SW480 (cell line): Measurements from ENCODE around the gene PLCB4.

Experiments used
- DNase-seq: peaks from one replicate; pipeline ENCODE4 v3.0.0-alpha.2; 2016; ENCODE audit warnings: low spot score

Gene PLCB4

GRCh38 chr20:9103955-9104354, 35.1 kb downstream of the PLCB4 start:
- DNase-seq, result no peak

GRCh38 chr20:9108260-9108659, 39.4 kb downstream of the PLCB4 start:
- no peak for DNase-seq

- no peak for DNase-seq
Observed at GRCh38 chr20:9109566-9109965, 40.7 kb downstream of the PLCB4 start.

GRCh38 chr20:9110365-9110764, 41.5 kb downstream of the PLCB4 start:
- DNase-seq, result no peak

- DNase-seq, result no peak
Observed at GRCh38 chr20:9110916-9111432, 42.1 kb downstream of the PLCB4 start.

GRCh38 chr20:9112541-9113515, 43.9 kb downstream of the PLCB4 start:
- DNase-seq, result no peak

GRCh38 chr20:9114709-9115108, 45.8 kb downstream of the PLCB4 start:
- no peak for DNase-seq

- no peak for DNase-seq
Observed at GRCh38 chr20:9117548-9117947, 48.7 kb downstream of the PLCB4 start.

- no peak for DNase-seq
Observed at GRCh38 chr20:9119776-9120175, 50.9 kb downstream of the PLCB4 start.

GRCh38 chr20:9121211-9121610, 52.3 kb downstream of the PLCB4 start:
- no peak for DNase-seq

- DNase-seq, result no peak
Observed at GRCh38 chr20:9122571-9122970, 53.7 kb downstream of the PLCB4 start.

- no peak for DNase-seq
Observed at GRCh38 chr20:9126527-9126926, 57.6 kb downstream of the PLCB4 start.

GRCh38 chr20:9128568-9128967, 59.7 kb downstream of the PLCB4 start:
- no peak for DNase-seq

GRCh38 chr20:9129756-9130155, 60.9 kb downstream of the PLCB4 start:
- DNase-seq, result no peak

GRCh38 chr20:9130521-9130920, 61.6 kb downstream of the PLCB4 start:
- no peak for DNase-seq

- DNase-seq, result no peak
Observed at GRCh38 chr20:9131841-9132240, 63.0 kb downstream of the PLCB4 start.

GRCh38 chr20:9134346-9134745, 65.5 kb downstream of the PLCB4 start:
- no peak for DNase-seq

- DNase-seq, result no peak
Observed at GRCh38 chr20:9136114-9136513, 67.2 kb downstream of the PLCB4 start.

- no peak for DNase-seq
Observed at GRCh38 chr20:9137001-9137400, 68.1 kb downstream of the PLCB4 start.

- DNase-seq, result no peak
Observed at GRCh38 chr20:9139106-9139833, 70.4 kb downstream of the PLCB4 start.

- DNase-seq, result no peak
Observed at GRCh38 chr20:9140162-9140760, 71.4 kb downstream of the PLCB4 start.

GRCh38 chr20:9141070-9141469, 72.2 kb downstream of the PLCB4 start:
- DNase-seq, result no peak

GRCh38 chr20:9141921-9142320, 73.0 kb downstream of the PLCB4 start:
- no peak for DNase-seq
